ENCODE results near the gene GPR108.

DNA sequence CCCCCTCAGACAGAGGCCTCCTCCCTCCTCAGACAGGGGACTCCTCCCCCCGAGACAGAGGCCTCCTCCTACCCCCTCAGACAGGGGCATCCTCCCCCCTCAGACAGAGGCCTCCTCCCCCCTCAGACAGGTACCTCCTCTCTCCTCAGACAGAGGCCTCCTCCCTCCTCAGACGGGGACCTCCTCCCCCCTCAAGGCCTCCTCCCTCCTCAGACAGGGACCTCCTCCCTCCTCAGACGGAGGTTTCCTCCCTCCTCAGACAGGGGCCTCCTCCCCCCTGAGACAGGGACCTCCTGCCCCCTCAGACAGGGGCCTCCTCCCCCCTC lies 30.8 kb downstream of the GPR108 start:
- TF ChIP-seq TEAD4 (IDR thresholded peaks at IDR 0.05), result no peak
- TF ChIP-seq FOXM1 (IDR thresholded peaks at IDR 0.05; ENCODE audit: borderline replicate concordance, low read depth), result no peak
- TF ChIP-seq, protein P1, sequence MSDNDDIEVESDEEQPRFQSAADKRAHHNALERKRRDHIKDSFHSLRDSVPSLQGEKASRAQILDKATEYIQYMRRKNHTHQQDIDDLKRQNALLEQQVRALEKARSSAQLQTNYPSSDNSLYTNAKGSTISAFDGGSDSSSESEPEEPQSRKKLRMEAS (IDR thresholded peaks at IDR 0.05), result no peak
- TF ChIP-seq EP300 (IDR thresholded peaks at IDR 0.05; ENCODE audit: borderline replicate concordance), result no peak
- no peak for TF ChIP-seq USF1 (IDR thresholded peaks at IDR 0.05)
- TF ChIP-seq TAF1 (IDR thresholded peaks at IDR 0.05; ENCODE audit: low read depth), result no peak
- no peak for TF ChIP-seq RAD21 (IDR thresholded peaks at IDR 0.05; ENCODE audit: low read depth)
